Glomerular visceral epithelial cell (primary cell): ENCODE measurements around the gene ZNF33A.
A peak's percentile ranks its signal among the peaks of the same experiment; 100 is the strongest.
"Not testable (repeated sequence)": the region's sequence is repeated elsewhere in the genome, so short reads cannot be mapped to it uniquely, and the experiment has no call there.

Experiments used
- DNase-seq: peaks from one replicate; pipeline ENCODE4 v3.0.0-alpha.2; 2016; ENCODE audit errors: extremely low spot score

Gene ZNF33A

GRCh38 chr10:38010119-38010903 is at the start of gene ZNF33A:
ZNF33A (plus strand) TSS chr10:38010675; CDS start chr10:38012342, 1,667 bp downstream.
- DNase-seq: peak; percentile 96

DNA sequence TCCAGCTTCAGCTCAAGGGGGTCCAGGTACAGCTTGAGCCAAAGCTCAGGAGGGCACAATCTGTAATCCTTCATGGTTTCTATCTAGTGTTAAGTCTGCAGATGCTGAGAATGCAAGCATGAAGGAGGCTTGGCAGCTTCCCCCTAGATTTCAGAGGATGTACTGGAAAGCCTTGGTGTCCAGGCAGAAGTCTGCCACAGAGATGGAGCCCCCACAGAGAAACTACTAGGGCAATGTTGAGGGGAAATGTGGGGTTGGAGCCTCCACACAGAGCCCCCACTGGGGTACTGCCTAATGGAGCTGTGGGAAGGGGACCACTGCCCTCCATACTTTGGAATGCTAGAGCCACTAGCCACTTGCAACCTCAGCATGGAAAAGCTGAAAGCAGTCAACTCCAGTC is 45.5 kb upstream of the ZNF33A start:
- DNase-seq: no peak

DNA sequence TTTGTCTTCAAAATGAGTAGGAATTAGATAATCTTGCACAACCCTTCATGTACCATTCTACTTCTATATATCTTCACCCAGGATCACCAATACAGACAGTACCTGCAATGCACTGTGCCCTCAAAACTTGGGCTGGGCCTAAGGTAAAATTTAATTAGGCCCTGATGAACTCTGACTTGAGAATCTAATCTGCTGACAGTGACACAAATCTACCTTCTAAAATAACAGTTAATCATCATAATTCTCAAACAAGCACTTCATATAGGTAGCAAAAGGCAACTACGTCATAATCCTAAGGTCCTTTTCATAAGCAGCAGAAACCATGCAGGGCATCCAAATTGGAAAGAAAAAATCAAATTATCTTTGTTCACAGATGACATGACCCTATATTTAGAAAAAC is 38.1 kb upstream of the ZNF33A start:
- DNase-seq: no peak

GRCh38 chr10:37975401-37975991 is 35.0 kb upstream of the ZNF33A start:
- peak; percentile 13 for DNase-seq

- DNase-seq: peak; percentile 99
Observed at GRCh38 chr10:37976091-37976879, 34.2 kb upstream of the ZNF33A start, which contains the start of gene ZNF25. ZNF25 (minus strand) TSS chr10:37976647; CDS start chr10:37971722, 4,925 bp downstream.

DNA sequence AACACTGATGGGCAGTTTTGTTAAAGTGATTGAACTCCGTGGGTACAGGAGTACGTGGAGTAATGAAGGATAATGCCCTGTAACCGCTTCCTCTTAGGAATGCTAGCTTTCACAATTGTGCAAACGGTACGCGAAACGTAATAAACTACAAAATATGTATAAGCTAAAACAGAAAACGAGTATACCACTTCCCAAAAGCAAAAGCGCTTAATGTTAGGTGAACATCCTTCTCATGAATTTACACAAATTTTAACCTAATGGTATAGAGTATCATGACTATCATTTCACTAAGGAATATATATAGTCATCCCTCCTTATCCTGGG is 33.6 kb upstream of the ZNF33A start:
- DNase-seq: no peak

GRCh38 chr10:37991655-37992054 is 18.8 kb upstream of the ZNF33A start:
- no peak for DNase-seq

DNA sequence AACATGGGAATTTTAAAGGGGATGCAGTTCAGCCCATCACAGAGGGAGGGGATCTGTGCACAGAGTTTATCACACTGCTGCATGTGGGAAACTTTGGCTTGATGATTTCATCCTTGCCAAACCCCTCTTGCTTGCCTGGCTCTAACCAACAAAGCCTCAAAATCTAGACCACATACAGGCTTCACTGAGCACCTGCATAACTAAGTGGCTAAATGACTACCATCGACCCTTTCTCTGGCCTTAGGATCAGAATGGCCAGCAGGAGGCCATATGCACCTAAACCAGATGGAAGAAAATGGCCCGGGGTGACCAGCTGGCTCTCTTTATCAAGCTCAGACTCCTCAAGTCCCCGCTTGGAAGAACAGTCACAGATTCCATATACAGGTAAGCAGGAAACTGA is 18.4 kb upstream of the ZNF33A start:
- DNase-seq: peak; percentile 14

- DNase-seq: not testable (repeated sequence)
Observed at GRCh38 chr10:37998920-37999319, 11.6 kb upstream of the ZNF33A start.

DNA sequence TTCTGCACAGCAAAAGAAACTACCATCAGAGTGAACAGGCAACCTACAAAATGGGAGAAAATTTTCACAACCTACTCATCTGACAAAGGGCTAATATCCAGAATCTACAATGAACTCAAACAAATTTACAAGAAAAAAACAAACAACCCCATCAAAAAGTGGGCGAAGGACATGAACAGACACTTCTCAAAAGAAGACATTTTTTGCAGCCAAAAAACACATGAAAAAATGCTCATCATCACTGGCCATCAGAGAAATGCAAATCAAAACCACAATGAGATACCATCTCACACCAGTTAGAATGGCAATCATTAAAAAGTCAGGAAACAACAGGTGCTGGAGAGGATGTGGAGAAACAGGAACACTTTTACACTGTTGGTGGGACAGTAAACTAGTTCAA is 10.0 kb upstream of the ZNF33A start:
- not testable (repeated sequence) for DNase-seq

DNA sequence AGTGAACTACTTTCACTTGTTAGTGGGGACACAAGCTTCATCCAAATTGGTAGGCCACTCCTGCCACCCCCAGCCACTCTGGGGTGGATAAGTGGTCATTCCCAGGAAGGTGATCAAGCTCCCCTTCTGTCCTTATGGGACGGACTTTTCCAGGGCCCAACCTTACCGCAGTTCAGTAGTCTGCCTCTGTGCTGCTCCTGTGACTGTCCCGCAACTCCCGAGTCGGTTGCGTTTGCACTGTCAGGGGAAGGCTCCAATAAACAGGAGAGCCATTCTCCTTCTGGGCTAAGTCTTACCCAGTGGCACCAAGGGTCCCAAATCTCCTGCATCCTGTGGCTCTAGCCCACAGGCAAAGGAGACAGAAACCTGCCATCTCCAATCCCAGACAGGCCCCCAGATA is 7.4 kb upstream of the ZNF33A start:
- DNase-seq: no peak

- no peak for DNase-seq
Observed at GRCh38 chr10:38003588-38003987, 6.9 kb upstream of the ZNF33A start.

GRCh38 chr10:38007551-38007950 is 2.9 kb upstream of the ZNF33A start:
- DNase-seq: no peak

GRCh38 chr10:38007991-38008390 is 2.5 kb upstream of the ZNF33A start:
- no peak for DNase-seq

DNA sequence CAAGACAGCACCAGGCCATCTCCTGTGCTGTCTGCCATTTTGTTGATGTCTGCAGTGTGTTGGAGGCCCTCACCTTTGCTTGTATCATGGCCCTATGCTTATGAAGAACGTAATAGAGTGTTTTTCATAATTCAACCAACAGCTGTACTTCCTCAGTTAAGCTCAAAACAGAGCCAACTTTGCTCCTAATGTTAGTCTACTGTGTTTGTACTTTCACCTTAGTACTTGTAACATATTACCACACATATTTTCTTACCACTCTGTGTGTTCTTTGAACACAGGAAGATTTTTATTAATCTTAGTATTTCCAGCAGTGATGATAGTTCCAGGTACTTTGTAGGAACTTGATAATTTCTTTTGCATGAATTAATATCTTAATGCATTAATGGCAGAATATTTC is 5.9 kb downstream of the ZNF33A start:
- no peak for DNase-seq

DNA sequence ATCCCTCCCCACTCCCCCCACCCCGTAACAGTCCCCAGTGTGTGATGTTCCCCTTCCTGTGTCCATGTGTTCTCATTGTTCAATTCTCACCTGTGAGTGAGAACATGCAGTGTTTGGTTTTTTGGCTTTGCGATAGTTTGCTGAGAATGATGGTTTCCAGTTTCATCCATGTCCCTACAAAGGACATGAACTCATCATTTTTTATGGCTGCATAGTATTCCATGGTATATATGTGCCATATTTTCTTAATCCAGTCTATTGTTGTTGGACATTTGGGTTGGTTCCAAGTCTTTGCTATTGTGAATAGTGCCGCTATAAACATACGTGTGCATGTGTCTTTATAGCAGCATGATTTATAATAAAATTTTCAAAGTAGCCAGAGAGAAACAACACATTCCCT is 8.6 kb downstream of the ZNF33A start:
- DNase-seq: not testable (repeated sequence)

DNA sequence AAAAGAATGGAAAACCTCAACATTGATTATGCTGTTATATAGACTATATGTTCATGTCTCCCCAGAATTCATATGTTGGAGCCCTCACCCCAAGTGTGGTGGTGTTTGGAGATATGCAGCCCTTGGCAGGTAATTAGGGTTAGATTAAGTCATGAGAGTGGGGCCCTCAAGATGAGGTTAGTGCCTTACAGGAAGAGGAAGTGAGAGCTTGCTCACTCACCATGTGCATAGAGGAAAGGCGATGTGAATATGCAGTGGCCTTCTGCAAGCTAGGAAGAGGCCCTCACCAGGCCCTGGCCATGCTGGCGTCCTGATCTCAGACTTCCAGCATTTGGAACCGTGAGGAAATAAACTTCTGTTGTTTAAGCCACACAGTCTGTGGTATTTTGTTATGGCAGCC is 14.8 kb downstream of the ZNF33A start:
- no peak for DNase-seq

GRCh38 chr10:38027986-38028385 is 17.5 kb downstream of the ZNF33A start:
- no peak for DNase-seq

DNA sequence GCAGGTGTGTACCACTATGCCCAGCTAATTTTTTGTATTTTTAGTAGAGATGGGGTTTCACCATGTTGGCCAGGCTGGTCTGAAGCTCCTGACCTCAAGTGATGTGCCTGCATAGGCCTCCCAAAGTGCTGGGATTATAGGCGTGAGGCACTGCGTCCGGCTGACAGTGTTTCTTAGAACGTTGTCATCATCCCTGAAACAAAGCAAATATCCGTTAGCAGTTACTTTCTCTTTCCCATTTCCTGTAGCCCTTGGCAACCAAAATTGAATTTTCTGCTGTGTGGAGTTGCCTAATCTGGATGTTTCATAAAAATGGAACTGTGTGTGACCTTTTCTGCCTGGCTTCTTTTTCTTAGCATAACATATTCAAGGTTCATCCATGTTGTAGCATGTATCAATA is 22.4 kb downstream of the ZNF33A start:
- DNase-seq: no peak

DNA sequence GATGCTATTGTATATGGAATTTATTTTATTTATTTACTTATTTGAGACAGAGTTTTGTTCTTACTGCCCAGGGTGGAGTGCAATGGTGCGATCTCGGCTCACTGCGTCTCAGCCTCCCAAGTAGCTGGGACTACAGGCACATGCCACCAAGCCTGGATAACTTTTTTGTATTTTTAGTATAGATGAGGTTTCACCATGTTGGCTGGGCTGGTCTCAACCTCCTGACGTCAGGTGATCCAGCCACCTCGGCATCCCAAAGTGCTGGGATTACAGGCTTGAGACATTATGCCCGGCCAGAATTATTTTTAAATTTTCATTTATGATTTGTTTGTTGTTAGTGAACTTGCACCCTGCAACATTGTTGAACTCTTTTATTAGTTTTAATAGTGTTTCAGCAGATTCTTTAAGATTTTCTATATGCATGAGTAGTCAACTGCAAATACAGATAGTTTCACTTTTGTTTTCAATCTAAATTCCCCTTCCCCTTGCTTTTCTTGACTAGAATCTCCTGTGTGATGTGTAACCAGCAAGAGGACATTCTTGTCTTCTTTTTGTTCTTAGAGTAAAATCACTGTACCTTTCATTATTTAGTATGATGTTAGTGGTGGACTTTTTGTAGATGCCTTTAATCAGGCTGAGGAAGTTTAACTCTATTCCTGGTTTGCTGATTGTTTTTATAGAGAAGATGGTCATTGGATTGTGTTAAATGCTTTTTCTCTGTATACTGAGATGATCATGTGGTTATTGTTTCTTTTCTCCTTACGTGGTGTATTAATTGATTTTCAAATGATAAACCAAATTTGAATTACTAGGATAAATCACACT is 27.8 kb downstream of the ZNF33A start:
- no peak for DNase-seq

- DNase-seq: no peak
Observed at GRCh38 chr10:38038932-38039245, 28.4 kb downstream of the ZNF33A start.

GRCh38 chr10:38043516-38043915 is 33.0 kb downstream of the ZNF33A start:
- DNase-seq: no peak
